ENCODE measurements around the gene NOS1AP.

- TF ChIP-seq TAF1 (IDR thresholded peaks at IDR 0.05; ENCODE audit: borderline replicate concordance, insufficient read depth, low read length), result no peak
- TF ChIP-seq POLR2AphosphoS5 (IDR thresholded peaks at IDR 0.05; ENCODE audit: low read depth, low read length), result no peak
- no peak for TF ChIP-seq REST (IDR thresholded peaks at IDR 0.05; ENCODE audit: insufficient read depth in 1 of 2, low read depth in 2 of 2, low read length in 2 of 2)
- no peak for TF ChIP-seq SIN3A (IDR thresholded peaks at IDR 0.05; ENCODE audit: borderline replicate concordance, insufficient read depth, low read length)
- no peak for TF ChIP-seq FOXP2 (optimal IDR thresholded peaks at IDR 0.05; ENCODE audit: borderline replicate concordance, extremely low read depth, extremely low read length, insufficient read depth)
Observed at GRCh38 chr1:162196387-162196786, 126.9 kb downstream of the NOS1AP start.

Measured in PFSK-1 (cell line).